Kidney epithelial cell (primary cell): ENCODE data around the gene COL16A1. TPM values are rescaled to one million over a fixed set of nuclear protein-coding genes. Genes with fewer than 3 reads are reported as not detected.

Experiments
- DNase-seq: peaks from one replicate; pipeline ENCODE4 v3.0.0-alpha.2; 2010; ENCODE audit warnings: low read depth
- H3K27me3 ChIP-seq: 2 replicates; pipeline ENCODE4 v1.6.0; 2011; ENCODE audit warnings: low read length; ENCODE audit not compliant: control insufficient read depth, insufficient read depth
- H3K36me3 ChIP-seq: 2 replicates; pipeline ENCODE4 v1.5.1; 2011; ENCODE audit warnings: low read length; ENCODE audit not compliant: control insufficient read depth, insufficient read depth
- H3K4me3 ChIP-seq: 2 replicates; pipeline ENCODE4 v1.5.1; 2011; ENCODE audit warnings: low read depth, mild to moderate bottlenecking, control low read depth, low read length
- CTCF ChIP-seq: IDR thresholded peaks from 2 replicates; pipeline ENCODE4 v1.5.1; 2011; ENCODE audit warnings: mild to moderate bottlenecking, moderate library complexity, low read length, control low read depth, inconsistent platforms; ENCODE audit not compliant: insufficient read depth, poor library complexity, severe bottlenecking
- total RNA-seq: library from RNA; depleted of rRNA; stranded (reverse); fragments of >200 nt; gene quantifications from 2 replicates; pipeline ENCODE4 v1.2.3, GENCODE V29; 2015

The COL16A1 gene
- total RNA-seq, 1 donor from 2014 or later: 9.2 TPM

- no peaks in the 10 kb centered on the region for H3K27me3 ChIP-seq
- H3K36me3 ChIP-seq: no peaks in the 10 kb centered on the region
- DNase-seq: no peak
- H3K4me3 ChIP-seq: no peak overlapping the region
- no peak for TF ChIP-seq CTCF
Observed at GRCh38 chr1:31677949-31678348, 25.9 kb downstream of the COL16A1 start.

GRCh38 chr1:31677401-31677800, 26.4 kb downstream of the COL16A1 start:
- Histone ChIP-seq H3K4me3 (no peak overlapping the region), H3K27me3 (no peaks in the 10 kb centered on the region), H3K36me3 (no peaks in the 10 kb centered on the region)
- no peak for TF ChIP-seq CTCF
- no peak for DNase-seq

GRCh38 chr1:31675756-31676155, 28.1 kb downstream of the COL16A1 start:
- Histone ChIP-seq H3K27me3 (no peaks in the 10 kb centered on the region), H3K4me3 (no peak overlapping the region), H3K36me3 (no peaks in the 10 kb centered on the region)
- no peak for TF ChIP-seq CTCF
- DNase-seq: no peak

- TF ChIP-seq CTCF: no peak
- Histone ChIP-seq H3K36me3 (no peaks in the 10 kb centered on the region), H3K4me3 (no peak overlapping the region), H3K27me3 (no peaks in the 10 kb centered on the region)
- no peak for DNase-seq
Observed at GRCh38 chr1:31675161-31675560, 28.7 kb downstream of the COL16A1 start.

GRCh38 chr1:31674626-31675025, 29.2 kb downstream of the COL16A1 start:
- Histone ChIP-seq H3K36me3 (no peaks in the 10 kb centered on the region), H3K4me3 (no peak overlapping the region), H3K27me3 (no peaks in the 10 kb centered on the region)
- no peak for TF ChIP-seq CTCF
- DNase-seq: no peak

- no peak for DNase-seq
- Histone ChIP-seq H3K4me3 (no peak overlapping the region), H3K36me3 (no peaks in the 10 kb centered on the region), H3K27me3 (peaks cover 1% of the 10 kb centered on the region)
- TF ChIP-seq CTCF: no peak
Observed at GRCh38 chr1:31673433-31673832, 30.4 kb downstream of the COL16A1 start.
